Lower lobe of right lung (tissue), 2 donors: Measurements from ENCODE around the gene CTNNA2. TPM values are rescaled to one million over a fixed set of nuclear protein-coding genes. Genes with fewer than 3 reads are reported as not detected.

ENCODE experiments used
- ATAC-seq, 2 donors: fragments of 200-7000 bp; cut with Tn5 transposase; one replicate each; pipeline ENCODE4 v1.9.1; 2020 to 2022; ENCODE audit warnings: mild to moderate bottlenecking in 2 of 2, moderate library complexity in 2 of 2
- DNase-seq: peaks from one replicate; pipeline ENCODE4 v3.0.0-alpha.2; 2020
- H3K27ac ChIP-seq: fragments of 200-600 bp; one replicate; pipeline ENCODE4 v1.8.0; 2022
- H3K27me3 ChIP-seq: fragments of 200-600 bp; one replicate; pipeline ENCODE4 v1.8.0; 2022; ENCODE audit warnings: low read depth
- H3K36me3 ChIP-seq: fragments of 200-600 bp; one replicate; pipeline ENCODE4 v1.8.0; 2022; ENCODE audit warnings: mild to moderate bottlenecking
- H3K4me1 ChIP-seq: fragments of 200-600 bp; one replicate; pipeline ENCODE4 v1.8.0; 2022
- H3K4me3 ChIP-seq: fragments of 200-600 bp; one replicate; pipeline ENCODE4 v1.8.0; 2022; ENCODE audit warnings: mild to moderate bottlenecking
- H3K9me3 ChIP-seq: fragments of 200-600 bp; one replicate; pipeline ENCODE4 v1.8.0; 2022
- intact Hi-C: fragments of 100-400 bp; cut with DNase I; formaldehyde crosslinking; loops from one replicate; pipeline ENCODE4 v1.11.0; 2022
- total RNA-seq: library from RNA; stranded (reverse); fragmentation: NEBNext Ultra II Directional; extraction: Animal tissue kit (Norgen Biotek cat#: 25700); gene quantifications from one replicate; pipeline ENCODE4 v1.2.1, GENCODE V29; 2021
- TF ChIP-seq, protein P1 (sequence below): fragments of 200-600 bp; IDR thresholded peaks from one replicate; pipeline ENCODE4 v1.8.0; 2022; ENCODE audit warnings: antibody characterized with exemption, mild to moderate bottlenecking
- donor health status: DM: no; HTN: yes; CAD: no; lungs with severe emphysema.

The CTNNA2 gene
- total RNA-seq, 1 donor from 2014 or later: not detected

DNA sequence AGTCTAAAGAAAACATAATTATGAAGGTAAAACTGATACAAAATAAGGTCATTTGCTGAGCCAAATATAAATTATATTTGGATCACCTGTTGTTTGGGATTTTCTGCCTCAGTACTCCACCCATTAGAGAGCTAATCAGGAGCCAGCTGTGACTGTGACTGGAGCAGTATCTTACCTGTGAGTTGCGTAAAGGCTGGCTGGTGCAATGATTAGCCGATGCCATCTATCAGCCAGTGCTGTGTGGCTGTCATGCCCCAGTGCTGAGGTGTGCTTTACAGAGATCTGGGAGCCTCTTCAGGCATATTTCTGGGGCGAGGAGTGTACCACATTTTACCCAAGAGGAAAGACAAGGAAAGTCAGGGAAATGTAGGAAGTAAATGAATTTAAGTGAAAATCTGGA lies 599.9 kb downstream of the CTNNA2 start:
- Histone ChIP-seq H3K4me1 (no peaks in the 10 kb centered on the region), H3K27ac (no peak overlapping the region), H3K9me3 (no peaks in the 10 kb centered on the region), H3K36me3 (no peaks in the 10 kb centered on the region), H3K4me3 (no peak overlapping the region), H3K27me3 (no peaks in the 10 kb centered on the region)
- ATAC-seq (no peak), DNase-seq (no peak)
- TF ChIP-seq, protein P1, sequence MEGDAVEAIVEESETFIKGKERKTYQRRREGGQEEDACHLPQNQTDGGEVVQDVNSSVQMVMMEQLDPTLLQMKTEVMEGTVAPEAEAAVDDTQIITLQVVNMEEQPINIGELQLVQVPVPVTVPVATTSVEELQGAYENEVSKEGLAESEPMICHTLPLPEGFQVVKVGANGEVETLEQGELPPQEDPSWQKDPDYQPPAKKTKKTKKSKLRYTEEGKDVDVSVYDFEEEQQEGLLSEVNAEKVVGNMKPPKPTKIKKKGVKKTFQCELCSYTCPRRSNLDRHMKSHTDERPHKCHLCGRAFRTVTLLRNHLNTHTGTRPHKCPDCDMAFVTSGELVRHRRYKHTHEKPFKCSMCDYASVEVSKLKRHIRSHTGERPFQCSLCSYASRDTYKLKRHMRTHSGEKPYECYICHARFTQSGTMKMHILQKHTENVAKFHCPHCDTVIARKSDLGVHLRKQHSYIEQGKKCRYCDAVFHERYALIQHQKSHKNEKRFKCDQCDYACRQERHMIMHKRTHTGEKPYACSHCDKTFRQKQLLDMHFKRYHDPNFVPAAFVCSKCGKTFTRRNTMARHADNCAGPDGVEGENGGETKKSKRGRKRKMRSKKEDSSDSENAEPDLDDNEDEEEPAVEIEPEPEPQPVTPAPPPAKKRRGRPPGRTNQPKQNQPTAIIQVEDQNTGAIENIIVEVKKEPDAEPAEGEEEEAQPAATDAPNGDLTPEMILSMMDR: no peak
- intact Hi-C loops: no loop called here

DNA sequence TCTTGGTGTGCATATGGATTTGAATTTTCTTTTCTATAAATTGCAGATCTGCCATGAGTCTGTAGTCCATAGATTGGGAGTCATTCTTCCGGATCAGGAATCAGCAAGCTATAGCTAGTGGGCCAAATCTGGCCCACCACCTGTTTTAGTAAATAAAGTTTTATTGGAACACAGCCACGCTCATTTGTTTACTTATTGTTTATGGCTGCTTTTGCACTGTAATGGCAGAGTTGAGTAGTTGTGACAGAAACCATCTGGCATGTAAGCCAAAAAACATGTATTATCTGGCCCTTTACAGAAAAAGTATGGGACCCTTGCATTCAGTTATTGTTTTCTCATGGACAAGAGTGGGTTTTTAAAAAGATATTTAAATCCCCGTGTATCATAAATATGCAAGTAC lies 600.5 kb downstream of the CTNNA2 start:
- TF ChIP-seq, protein P1: no peak
- DNase-seq (no peak), ATAC-seq (no peak)
- intact Hi-C loops: no loop called here
- Histone ChIP-seq H3K36me3 (no peaks in the 10 kb centered on the region), H3K9me3 (no peaks in the 10 kb centered on the region), H3K27ac (no peak overlapping the region), H3K27me3 (no peaks in the 10 kb centered on the region), H3K4me1 (no peaks in the 10 kb centered on the region), H3K4me3 (no peak overlapping the region)

DNA sequence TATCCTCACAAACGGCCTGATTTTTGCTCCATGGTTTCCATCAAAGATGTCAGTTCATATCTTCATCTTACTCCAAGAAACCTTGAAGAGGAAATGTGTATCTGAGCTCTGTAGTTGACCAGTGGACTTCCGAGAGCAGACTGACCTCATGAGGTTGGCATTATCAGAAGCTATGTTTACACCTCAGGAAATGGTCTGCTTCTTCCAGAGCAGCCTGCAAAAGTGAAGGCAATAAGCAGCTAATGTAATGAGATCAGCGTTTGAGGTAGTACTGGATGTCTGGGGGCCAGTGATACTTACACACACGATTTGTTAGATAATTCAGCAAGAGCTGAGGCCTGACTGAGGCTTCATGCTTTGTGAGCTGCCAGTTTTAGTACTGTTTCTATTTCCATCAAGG lies 602.0 kb downstream of the CTNNA2 start:
- no peak overlapping the region for H3K4me3 ChIP-seq
- TF ChIP-seq, protein P1: no peak
- H3K9me3 ChIP-seq: no peaks in the 10 kb centered on the region
- H3K27me3 ChIP-seq: no peaks in the 10 kb centered on the region
- no peaks in the 10 kb centered on the region for H3K4me1 ChIP-seq
- ATAC-seq (no peak), DNase-seq (no peak)
- no peaks in the 10 kb centered on the region for H3K36me3 ChIP-seq
- H3K27ac ChIP-seq: no peak overlapping the region
- intact Hi-C loops: no loop called here

- TF ChIP-seq, protein P1: no peak
- H3K27ac ChIP-seq: no peak overlapping the region
- intact Hi-C loops: no loop called here
- DNase-seq (no peak), ATAC-seq (no peak)
- no peaks in the 10 kb centered on the region for H3K4me1 ChIP-seq
- H3K9me3 ChIP-seq: no peaks in the 10 kb centered on the region
- H3K27me3 ChIP-seq: no peaks in the 10 kb centered on the region
- H3K4me3 ChIP-seq: no peak overlapping the region
- no peaks in the 10 kb centered on the region for H3K36me3 ChIP-seq
Observed at GRCh38 chr2:80117401-80117800, 604.5 kb downstream of the CTNNA2 start.

DNA sequence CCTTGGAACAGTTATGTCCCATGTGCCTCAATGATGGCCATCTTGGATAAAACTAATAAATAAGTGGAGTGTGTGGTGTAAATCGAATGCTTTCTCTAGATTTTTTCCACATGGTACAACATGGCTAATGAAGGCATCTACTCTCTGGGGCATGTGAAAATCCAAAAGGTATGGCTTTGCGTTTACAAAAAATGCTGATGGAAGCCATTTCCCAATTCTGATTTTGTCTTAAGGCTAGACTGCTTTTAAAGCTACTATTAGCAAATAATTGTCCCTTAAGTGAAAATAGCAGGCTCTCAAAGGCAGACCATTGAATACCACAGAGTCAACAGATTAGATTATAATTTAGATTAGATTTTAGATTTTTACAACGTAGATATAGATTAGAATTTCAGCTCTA lies 608.0 kb downstream of the CTNNA2 start:
- no peak overlapping the region for H3K27ac ChIP-seq
- H3K9me3 ChIP-seq: no peaks in the 10 kb centered on the region
- H3K4me1 ChIP-seq: no peaks in the 10 kb centered on the region
- no peaks in the 10 kb centered on the region for H3K36me3 ChIP-seq
- no peak overlapping the region for H3K4me3 ChIP-seq
- H3K27me3 ChIP-seq: no peaks in the 10 kb centered on the region
- intact Hi-C loops: no loop called here
- ATAC-seq (no peak), DNase-seq (no peak)
- TF ChIP-seq, protein P1: no peak

DNA sequence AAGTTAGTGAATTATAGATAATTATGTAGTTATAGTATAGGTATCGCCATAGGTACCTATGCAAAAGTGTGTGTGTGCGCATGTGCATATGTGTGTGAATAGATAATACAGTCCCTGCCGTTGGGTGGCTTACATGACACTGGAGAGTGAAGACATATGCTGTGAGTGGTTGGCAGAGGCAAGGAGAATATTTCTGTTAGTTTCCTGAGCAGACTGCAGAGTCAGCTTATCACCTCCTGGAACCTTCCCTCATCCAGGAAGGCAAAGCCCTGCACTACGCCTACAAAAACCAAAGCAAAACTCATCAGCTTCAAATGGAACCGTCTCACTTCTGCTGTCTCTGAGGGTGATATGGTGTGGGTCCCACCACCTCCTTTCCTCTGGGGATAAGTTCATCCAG lies 609.8 kb downstream of the CTNNA2 start:
- intact Hi-C loops: no loop called here

More for the DNA sequence above, 609.8 kb downstream of the CTNNA2 start:
- H3K27me3 ChIP-seq: no peaks in the 10 kb centered on the region
- no peaks in the 10 kb centered on the region for H3K36me3 ChIP-seq
- no peak overlapping the region for H3K27ac ChIP-seq
- H3K4me1 ChIP-seq: no peaks in the 10 kb centered on the region
- TF ChIP-seq, protein P1: no peak
- H3K9me3 ChIP-seq: no peaks in the 10 kb centered on the region
- H3K4me3 ChIP-seq: no peak overlapping the region
- ATAC-seq: no peak
- DNase-seq: no peak
